Stimulated activated CD4-positive, alpha-beta T cell treated with anti-CD3 and anti-CD28 coated beads, Interleukin-1b, Interleukin-23, amount 100 ng/mL, for 1 hour (primary cell): ENCODE results near the gene PLXNA1.

Source experiments
- DNase-seq, 2 donors: peaks; one replicate each; pipeline ENCODE4 v3.0.0-alpha.2; 2020; ENCODE audit warnings: low read depth in 2 of 2

Gene PLXNA1

GRCh38 chr3:127018306-127018828 lies 35.5 kb downstream of the PLXNA1 start:
- no peak for DNase-seq

GRCh38 chr3:127019449-127019848 lies 36.5 kb downstream of the PLXNA1 start:
- no peak for DNase-seq

GRCh38 chr3:127020543-127020942 lies 37.6 kb downstream of the PLXNA1 start:
- no peak for DNase-seq

- no peak for DNase-seq
Observed at GRCh38 chr3:127022849-127023248, 39.9 kb downstream of the PLXNA1 start.

GRCh38 chr3:127025456-127025855 lies 42.5 kb downstream of the PLXNA1 start:
- no peak for DNase-seq

GRCh38 chr3:127026036-127026435 lies 43.1 kb downstream of the PLXNA1 start:
- DNase-seq, result no peak

- no peak for DNase-seq
Observed at GRCh38 chr3:127026661-127027060, 43.7 kb downstream of the PLXNA1 start.

- DNase-seq, result no peak
Observed at GRCh38 chr3:127027061-127027735, 44.3 kb downstream of the PLXNA1 start.

- DNase-seq, result no peak
Observed at GRCh38 chr3:127027811-127028548, 45.1 kb downstream of the PLXNA1 start.

GRCh38 chr3:127028781-127029657 lies 46.1 kb downstream of the PLXNA1 start:
- DNase-seq, result no peak

- DNase-seq, result no peak
Observed at GRCh38 chr3:127029658-127030507, 47.0 kb downstream of the PLXNA1 start.

GRCh38 chr3:127030508-127031412 lies 47.8 kb downstream of the PLXNA1 start:
- no peak for DNase-seq

- no peak for DNase-seq
Observed at GRCh38 chr3:127031413-127031810, 48.5 kb downstream of the PLXNA1 start.

GRCh38 chr3:127031845-127032244 lies 48.9 kb downstream of the PLXNA1 start:
- DNase-seq, result no peak

- no peak for DNase-seq
Observed at GRCh38 chr3:127032296-127032990, 49.5 kb downstream of the PLXNA1 start.
